Sigmoid colon (tissue), 4 donors: ENCODE results near the gene ETFBKMT.

Experiments used
- CTCF ChIP-seq, 4 experiments: fragments of 450-650 bp in 3 of 4; fragments of 200-600 bp in 1 of 4; IDR thresholded peaks; one replicate each; pipeline ENCODE4 v1.5.1; 2016 to 2019; ENCODE audit warnings: antibody characterized with exemption in 4 of 4, mild to moderate bottlenecking in 3 of 4, moderate library complexity in 2 of 4
- EP300 ChIP-seq, 4 donors: sonication (generic); formaldehyde crosslinking; IDR thresholded peaks; one replicate each; pipeline ENCODE4 v1.6.1; 2017; ENCODE audit warnings: antibody characterized with exemption in 4 of 4
- POLR2A ChIP-seq, 2 donors: fragments of 450-650 bp; IDR thresholded peaks; one replicate each; pipeline ENCODE4 v1.6.1; 2016; ENCODE audit warnings: antibody characterized with exemption in 2 of 2, mild to moderate bottlenecking in 2 of 2, moderate library complexity in 2 of 2
- POLR2AphosphoS5 ChIP-seq, 4 donors: sonication (generic); formaldehyde crosslinking; IDR thresholded peaks; one replicate each; pipeline ENCODE4 v1.6.1; 2017; ENCODE audit warnings: antibody characterized with exemption in 4 of 4

DNA sequence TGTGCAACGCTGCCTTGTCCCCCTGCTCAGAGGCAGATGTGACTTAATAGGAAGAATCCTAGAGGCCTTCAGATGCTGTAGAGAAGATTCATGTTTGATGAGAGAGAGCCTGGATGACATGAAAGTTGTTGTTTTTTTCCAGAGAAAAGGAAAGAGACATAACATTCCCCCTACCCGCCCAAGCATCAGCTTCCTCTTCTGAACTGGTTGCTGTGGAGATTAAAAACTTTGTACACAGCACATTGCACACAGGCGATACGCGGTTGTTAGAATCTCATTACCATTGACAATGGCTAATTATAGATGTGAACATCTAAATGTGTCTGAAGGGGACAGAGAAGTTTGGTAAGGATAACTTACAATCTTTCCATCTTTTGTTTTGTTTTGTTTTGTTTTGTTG, 13.6 kb upstream of the ETFBKMT start:
- TF ChIP-seq POLR2A (IDR thresholded peaks at IDR 0.05) (no peak), CTCF (IDR thresholded peaks at IDR 0.05) (no peak), EP300 (IDR thresholded peaks at IDR 0.05) (no peak), POLR2AphosphoS5 (IDR thresholded peaks at IDR 0.05) (no peak)
